ENCODE results near the gene LMTK3. TPM values are rescaled to one million over a fixed set of nuclear protein-coding genes. Genes with fewer than 3 reads are reported as not detected.

Gene LMTK3
- polyA plus RNA-seq, 1 donor from 2014 or later, result 8.1 TPM

DNA sequence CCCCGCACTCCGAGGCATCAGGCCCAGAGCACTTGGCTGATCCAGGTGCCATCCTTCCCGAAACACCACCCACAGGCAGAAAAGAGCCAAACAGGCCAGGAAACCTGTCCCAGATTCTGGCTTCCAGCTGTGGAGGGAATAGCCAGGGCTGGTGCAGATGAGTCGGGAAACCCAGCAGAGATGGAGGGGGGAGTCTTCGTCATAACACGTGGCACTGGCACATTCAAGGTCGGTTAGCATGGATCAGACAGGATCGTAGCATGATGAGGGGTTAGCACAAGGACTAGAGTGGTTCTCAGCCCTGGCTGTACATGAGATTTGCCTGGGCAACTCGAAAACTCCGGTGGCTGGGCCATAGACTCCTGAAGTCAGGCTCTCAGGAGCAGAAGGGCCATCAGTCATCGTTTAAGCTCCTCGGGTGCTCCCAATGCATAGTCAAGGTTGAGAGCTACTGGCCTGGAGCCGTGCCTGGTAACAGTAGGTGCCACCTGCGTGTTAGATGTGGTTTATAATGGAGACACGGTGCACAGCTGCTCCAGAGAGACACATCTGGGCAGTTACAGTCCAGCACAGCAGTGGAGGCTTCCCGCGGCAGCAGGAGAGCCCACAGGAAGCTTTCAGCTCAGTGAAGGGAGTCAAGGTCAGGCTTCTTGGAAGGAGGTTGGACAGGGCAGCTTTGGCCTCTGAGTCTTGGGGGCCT lies 36.1 kb downstream of the LMTK3 start:
- no peaks in the 10 kb centered on the region for H3K36me3 ChIP-seq (ENCODE audit: insufficient read depth, low read length)
- H3K9me3 ChIP-seq (ENCODE audit: low read length), result no peaks in the 10 kb centered on the region
- H3K27me3 ChIP-seq (ENCODE audit: insufficient read depth, low read depth, low read length), result no peaks in the 10 kb centered on the region
- H3K4me3 ChIP-seq (ENCODE audit: low read length), result no peak overlapping the region
- peaks cover 13% of the 10 kb centered on the region for H3K79me2 ChIP-seq (replicated peaks; ENCODE audit: insufficient read depth, low read length)
- H3K9me2 ChIP-seq (ENCODE audit: insufficient read depth, low read length), result no peaks in the 10 kb centered on the region
- no peak overlapping the region for H3K27ac ChIP-seq (ENCODE audit: low read length)
- H4K20me1 ChIP-seq (ENCODE audit: insufficient read depth), result peaks cover under 1% of the 10 kb centered on the region
- TF ChIP-seq, protein P1, sequence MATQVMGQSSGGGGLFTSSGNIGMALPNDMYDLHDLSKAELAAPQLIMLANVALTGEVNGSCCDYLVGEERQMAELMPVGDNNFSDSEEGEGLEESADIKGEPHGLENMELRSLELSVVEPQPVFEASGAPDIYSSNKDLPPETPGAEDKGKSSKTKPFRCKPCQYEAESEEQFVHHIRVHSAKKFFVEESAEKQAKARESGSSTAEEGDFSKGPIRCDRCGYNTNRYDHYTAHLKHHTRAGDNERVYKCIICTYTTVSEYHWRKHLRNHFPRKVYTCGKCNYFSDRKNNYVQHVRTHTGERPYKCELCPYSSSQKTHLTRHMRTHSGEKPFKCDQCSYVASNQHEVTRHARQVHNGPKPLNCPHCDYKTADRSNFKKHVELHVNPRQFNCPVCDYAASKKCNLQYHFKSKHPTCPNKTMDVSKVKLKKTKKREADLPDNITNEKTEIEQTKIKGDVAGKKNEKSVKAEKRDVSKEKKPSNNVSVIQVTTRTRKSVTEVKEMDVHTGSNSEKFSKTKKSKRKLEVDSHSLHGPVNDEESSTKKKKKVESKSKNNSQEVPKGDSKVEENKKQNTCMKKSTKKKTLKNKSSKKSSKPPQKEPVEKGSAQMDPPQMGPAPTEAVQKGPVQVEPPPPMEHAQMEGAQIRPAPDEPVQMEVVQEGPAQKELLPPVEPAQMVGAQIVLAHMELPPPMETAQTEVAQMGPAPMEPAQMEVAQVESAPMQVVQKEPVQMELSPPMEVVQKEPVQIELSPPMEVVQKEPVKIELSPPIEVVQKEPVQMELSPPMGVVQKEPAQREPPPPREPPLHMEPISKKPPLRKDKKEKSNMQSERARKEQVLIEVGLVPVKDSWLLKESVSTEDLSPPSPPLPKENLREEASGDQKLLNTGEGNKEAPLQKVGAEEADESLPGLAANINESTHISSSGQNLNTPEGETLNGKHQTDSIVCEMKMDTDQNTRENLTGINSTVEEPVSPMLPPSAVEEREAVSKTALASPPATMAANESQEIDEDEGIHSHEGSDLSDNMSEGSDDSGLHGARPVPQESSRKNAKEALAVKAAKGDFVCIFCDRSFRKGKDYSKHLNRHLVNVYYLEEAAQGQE (IDR thresholded peaks at IDR 0.05; ENCODE audit: borderline replicate concordance), result no peak
- TF ChIP-seq MXI1 (conservative IDR thresholded peaks at IDR 0.05; ENCODE audit: poor library complexity, severe bottlenecking), result no peak
- no peak for TF ChIP-seq SMC3 (conservative IDR thresholded peaks at IDR 0.05; ENCODE audit: poor library complexity)
- TF ChIP-seq TAF1 (IDR thresholded peaks at IDR 0.05; ENCODE audit: low read depth), result no peak
- H3K9ac ChIP-seq (ENCODE audit: low read length), result no peak overlapping the region
- H2AFZ ChIP-seq (ENCODE audit: low read depth, low read length), result no peak overlapping the region
- H3F3A ChIP-seq (ENCODE audit: insufficient read depth, low read length, poor library complexity, severe bottlenecking), result no peaks in the 10 kb centered on the region
- no peak overlapping the region for H3K4me2 ChIP-seq (ENCODE audit: low read length)

DNA sequence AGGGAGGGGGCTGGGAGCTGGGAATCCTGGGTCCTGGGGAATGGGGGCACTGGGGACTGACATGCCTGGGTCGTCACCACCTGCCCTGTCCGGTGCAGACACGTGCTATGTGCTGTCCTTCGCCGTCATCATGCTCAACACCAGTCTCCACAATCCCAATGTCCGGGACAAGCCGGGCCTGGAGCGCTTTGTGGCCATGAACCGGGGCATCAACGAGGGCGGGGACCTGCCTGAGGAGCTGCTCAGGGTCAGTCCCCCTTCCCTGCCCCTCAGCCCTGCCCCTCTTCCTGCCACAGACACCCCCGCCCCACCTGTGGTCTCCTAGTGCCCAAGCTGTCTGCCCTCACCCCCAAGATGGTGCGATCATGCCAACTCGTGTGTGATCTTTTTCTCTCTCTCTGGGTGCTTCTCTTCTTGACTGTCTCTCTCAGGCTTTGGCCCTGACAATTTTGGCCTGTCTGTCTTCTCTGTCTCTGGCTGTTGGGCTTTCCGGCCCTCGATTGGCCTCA lies 37.5 kb downstream of the LMTK3 start:
- Histone ChIP-seq H3K36me3 (ENCODE audit: insufficient read depth, low read length) (no peaks in the 10 kb centered on the region), H3K79me2 (replicated peaks; ENCODE audit: insufficient read depth, low read length) (peaks cover 25% of the 10 kb centered on the region), H3K9me2 (ENCODE audit: insufficient read depth, low read length) (no peaks in the 10 kb centered on the region), H3K9ac (ENCODE audit: low read length) (no peak overlapping the region), H3K9me3 (ENCODE audit: low read length) (no peaks in the 10 kb centered on the region), H3K4me2 (ENCODE audit: low read length) (no peak overlapping the region), H3K27me3 (ENCODE audit: insufficient read depth, low read depth, low read length) (no peaks in the 10 kb centered on the region), H3F3A (ENCODE audit: insufficient read depth, low read length, poor library complexity, severe bottlenecking) (no peaks in the 10 kb centered on the region), H3K4me3 (ENCODE audit: low read length) (no peak overlapping the region), H3K27ac (ENCODE audit: low read length) (no peak overlapping the region), H2AFZ (ENCODE audit: low read depth, low read length) (no peak overlapping the region), H4K20me1 (ENCODE audit: insufficient read depth) (peaks cover 6% of the 10 kb centered on the region)
- TF ChIP-seq EZH2 (IDR thresholded peaks at IDR 0.05; ENCODE audit: borderline replicate concordance, insufficient read depth, low read length, poor library complexity, severe bottlenecking), result no peak
- TF ChIP-seq, protein P1 (IDR thresholded peaks at IDR 0.05; ENCODE audit: borderline replicate concordance), result no peak
- TF ChIP-seq MXI1 (conservative IDR thresholded peaks at IDR 0.05; ENCODE audit: poor library complexity, severe bottlenecking), result no peak
- TF ChIP-seq RAD21 (conservative IDR thresholded peaks at IDR 0.05), result no peak
- no peak for TF ChIP-seq SMC3 (conservative IDR thresholded peaks at IDR 0.05; ENCODE audit: poor library complexity)
- TF ChIP-seq, protein P2, sequence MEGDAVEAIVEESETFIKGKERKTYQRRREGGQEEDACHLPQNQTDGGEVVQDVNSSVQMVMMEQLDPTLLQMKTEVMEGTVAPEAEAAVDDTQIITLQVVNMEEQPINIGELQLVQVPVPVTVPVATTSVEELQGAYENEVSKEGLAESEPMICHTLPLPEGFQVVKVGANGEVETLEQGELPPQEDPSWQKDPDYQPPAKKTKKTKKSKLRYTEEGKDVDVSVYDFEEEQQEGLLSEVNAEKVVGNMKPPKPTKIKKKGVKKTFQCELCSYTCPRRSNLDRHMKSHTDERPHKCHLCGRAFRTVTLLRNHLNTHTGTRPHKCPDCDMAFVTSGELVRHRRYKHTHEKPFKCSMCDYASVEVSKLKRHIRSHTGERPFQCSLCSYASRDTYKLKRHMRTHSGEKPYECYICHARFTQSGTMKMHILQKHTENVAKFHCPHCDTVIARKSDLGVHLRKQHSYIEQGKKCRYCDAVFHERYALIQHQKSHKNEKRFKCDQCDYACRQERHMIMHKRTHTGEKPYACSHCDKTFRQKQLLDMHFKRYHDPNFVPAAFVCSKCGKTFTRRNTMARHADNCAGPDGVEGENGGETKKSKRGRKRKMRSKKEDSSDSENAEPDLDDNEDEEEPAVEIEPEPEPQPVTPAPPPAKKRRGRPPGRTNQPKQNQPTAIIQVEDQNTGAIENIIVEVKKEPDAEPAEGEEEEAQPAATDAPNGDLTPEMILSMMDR (IDR thresholded peaks at IDR 0.05; ENCODE audit: poor library complexity, severe bottlenecking), result no peak
- no peak for TF ChIP-seq EP300 (conservative IDR thresholded peaks at IDR 0.05; ENCODE audit: poor library complexity, severe bottlenecking)
- no peak for TF ChIP-seq POLR2AphosphoS5 (IDR thresholded peaks at IDR 0.05)
- TF ChIP-seq TAF1 (IDR thresholded peaks at IDR 0.05; ENCODE audit: low read depth), result no peak
